ENCODE data around the gene WAC.

Gene WAC

GRCh38 chr10:28530751-28531150 lies 2.2 kb upstream of the WAC start:
- DNase-seq (ENCODE audit: low read depth) = no peak

- DNase-seq (ENCODE audit: low read depth) = no peak
Measured at GRCh38 chr10:28533186-28533564, 257 bp downstream of the WAC start.

GRCh38 chr10:28533571-28534304 lies 820 bp downstream of the WAC start:
- peak; percentile 47 for DNase-seq (ENCODE audit: low read depth)

- no peak for DNase-seq (ENCODE audit: low read depth)
Measured at GRCh38 chr10:28535846-28536245, 2.9 kb downstream of the WAC start.

- DNase-seq (ENCODE audit: low read depth) = no peak
Measured at GRCh38 chr10:28538595-28538994, 5.7 kb downstream of the WAC start.

- DNase-seq (ENCODE audit: low read depth) = no peak
Measured at GRCh38 chr10:28540145-28540544, 7.2 kb downstream of the WAC start.

- no peak for DNase-seq (ENCODE audit: low read depth)
Measured at GRCh38 chr10:28541717-28542365, 8.9 kb downstream of the WAC start.

- no peak for DNase-seq (ENCODE audit: low read depth)
Measured at GRCh38 chr10:28542728-28543127, 9.8 kb downstream of the WAC start.

- no peak for DNase-seq (ENCODE audit: low read depth)
Measured at GRCh38 chr10:28544058-28544457, 11.1 kb downstream of the WAC start.

- DNase-seq (ENCODE audit: low read depth) = no peak
Measured at GRCh38 chr10:28545967-28546644, 13.2 kb downstream of the WAC start.

GRCh38 chr10:28548781-28549498 lies 16.0 kb downstream of the WAC start:
- DNase-seq (ENCODE audit: low read depth) = no peak

- DNase-seq (ENCODE audit: low read depth) = no peak
Measured at GRCh38 chr10:28551086-28551485, 18.2 kb downstream of the WAC start.

- no peak for DNase-seq (ENCODE audit: low read depth)
Measured at GRCh38 chr10:28552775-28553174, 19.9 kb downstream of the WAC start.

GRCh38 chr10:28554009-28554408 lies 21.1 kb downstream of the WAC start:
- no peak for DNase-seq (ENCODE audit: low read depth)

GRCh38 chr10:28554952-28555351 lies 22.0 kb downstream of the WAC start:
- no peak for DNase-seq (ENCODE audit: low read depth)

GRCh38 chr10:28555358-28555757 lies 22.4 kb downstream of the WAC start:
- DNase-seq (ENCODE audit: low read depth) = no peak

- no peak for DNase-seq (ENCODE audit: low read depth)
Measured at GRCh38 chr10:28556142-28556541, 23.2 kb downstream of the WAC start.

- DNase-seq (ENCODE audit: low read depth) = no peak
Measured at GRCh38 chr10:28558186-28558585, 25.3 kb downstream of the WAC start.

GRCh38 chr10:28558923-28559508 lies 26.1 kb downstream of the WAC start:
- no peak for DNase-seq (ENCODE audit: low read depth)

GRCh38 chr10:28559618-28560017 lies 26.7 kb downstream of the WAC start:
- no peak for DNase-seq (ENCODE audit: low read depth)

- no peak for DNase-seq (ENCODE audit: low read depth)
Measured at GRCh38 chr10:28560617-28561016, 27.7 kb downstream of the WAC start.

- no peak for DNase-seq (ENCODE audit: low read depth)
Measured at GRCh38 chr10:28561531-28561930, 28.6 kb downstream of the WAC start.

Measured in stimulated activated CD8-positive, alpha-beta memory T cell treated with anti-CD3 and anti-CD28 coated beads, Interleukin-15, amount 100 ng/mL, for 1 hour (primary cell).